HG03521 (cell line): ENCODE data around the gene CALML4.
"Not testable (repeated sequence)": the region's sequence is repeated elsewhere in the genome, so short reads cannot be mapped to it uniquely, and the experiment has no call there.

Experiments
- ATAC-seq: cut with Tn5 transposase; IDR thresholded peaks from one replicate; pipeline ENCODE4 v1.9.1; 2021; ENCODE audit warnings: mild to moderate bottlenecking, moderate library complexity; ENCODE audit not compliant: unreplicated experiment

Gene CALML4

DNA sequence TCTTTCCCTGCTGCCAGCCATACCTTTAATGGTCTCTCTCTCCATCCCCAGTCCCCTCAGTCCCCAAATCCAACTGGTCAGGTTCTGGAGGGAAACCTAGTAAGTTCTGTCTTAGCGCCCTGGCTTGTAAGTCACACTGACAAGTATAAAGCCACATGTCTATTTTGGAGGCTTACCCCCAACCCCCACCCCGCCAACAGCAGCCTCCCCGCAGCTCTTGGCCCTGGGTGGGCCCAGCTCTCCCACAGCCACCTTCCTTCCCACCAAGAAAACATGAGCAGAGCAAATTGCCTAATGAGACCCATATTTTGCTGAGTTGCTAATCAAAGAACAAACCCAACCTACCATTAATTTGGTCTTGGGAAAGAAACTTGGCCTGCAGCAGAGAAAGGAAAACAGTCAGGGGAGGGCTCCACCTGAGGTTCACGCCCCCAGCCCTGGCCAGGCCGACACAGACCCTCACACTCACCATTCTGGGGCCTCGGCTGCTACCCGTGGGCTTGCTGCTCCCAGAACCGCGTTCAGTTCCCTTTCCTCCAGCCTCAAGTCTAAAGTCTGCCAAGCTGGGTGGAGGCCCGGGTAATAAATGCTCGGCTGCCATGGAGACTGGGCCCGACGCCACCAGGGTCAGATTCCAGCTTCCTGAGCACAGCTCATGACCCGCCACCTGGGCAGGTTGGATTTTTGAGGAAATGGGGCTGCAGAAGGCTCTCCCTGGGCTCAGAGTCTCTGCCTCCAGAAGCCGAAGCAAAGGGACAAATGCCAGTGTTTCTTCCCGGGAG lies at the start of gene CALML4:
Gene CALML4 (minus strand): TSS at position 557 of the 782 bp plus-strand sequence. CDS start 85 bp downstream, at position 472.
- ATAC-seq: no peak

GRCh38 chr15:68252925-68253534 lies 47.9 kb upstream of the CALML4 start:
- no peak for ATAC-seq

DNA sequence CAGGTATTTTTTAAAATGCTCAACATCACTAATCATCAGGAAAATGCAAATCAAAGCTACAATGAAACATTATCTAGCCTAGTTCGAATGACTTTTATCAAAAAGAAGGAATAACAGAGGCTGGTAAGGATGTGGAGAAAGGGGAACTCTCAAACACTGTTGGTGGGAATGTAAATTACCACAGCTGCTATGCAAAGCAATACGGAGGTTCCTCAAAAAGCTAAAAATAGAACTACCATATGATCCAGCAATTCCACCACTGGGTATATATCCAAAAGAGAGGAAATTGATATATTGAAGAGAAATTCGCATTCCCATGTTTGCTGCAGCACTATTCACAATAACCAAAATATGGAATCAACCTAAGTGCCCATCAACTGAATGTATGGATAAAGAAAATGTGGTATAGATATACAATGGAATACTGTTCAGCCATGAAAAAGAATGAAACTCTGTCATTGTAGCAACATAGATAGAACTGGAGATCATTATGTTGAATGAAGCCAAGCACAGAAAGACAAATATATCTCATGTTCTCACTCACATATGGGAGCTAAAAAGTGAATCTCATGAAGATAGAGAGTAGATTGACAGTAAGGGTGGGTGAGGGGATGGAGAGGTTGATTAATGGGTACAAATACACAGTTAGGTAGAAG lies 44.1 kb upstream of the CALML4 start:
- ATAC-seq: no peak

DNA sequence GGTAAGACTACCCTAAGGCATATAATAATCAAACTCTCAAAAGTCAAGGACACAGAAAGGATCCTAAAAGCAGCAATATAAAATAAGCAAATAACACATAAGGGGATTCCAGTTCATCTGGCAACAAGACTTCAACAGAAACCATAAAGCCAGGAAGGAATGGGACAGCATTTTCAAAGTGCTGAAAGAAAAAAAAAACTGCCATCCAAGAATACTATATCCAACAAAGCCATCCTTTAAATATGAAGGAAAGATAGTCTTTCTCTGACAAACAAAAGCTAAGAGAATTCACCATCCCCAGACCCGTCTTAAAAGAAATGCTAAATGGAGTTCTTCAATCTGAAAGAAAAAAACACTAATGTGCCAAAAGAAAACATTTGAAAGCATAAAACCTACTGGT lies 39.1 kb upstream of the CALML4 start:
- ATAC-seq: no peak

DNA sequence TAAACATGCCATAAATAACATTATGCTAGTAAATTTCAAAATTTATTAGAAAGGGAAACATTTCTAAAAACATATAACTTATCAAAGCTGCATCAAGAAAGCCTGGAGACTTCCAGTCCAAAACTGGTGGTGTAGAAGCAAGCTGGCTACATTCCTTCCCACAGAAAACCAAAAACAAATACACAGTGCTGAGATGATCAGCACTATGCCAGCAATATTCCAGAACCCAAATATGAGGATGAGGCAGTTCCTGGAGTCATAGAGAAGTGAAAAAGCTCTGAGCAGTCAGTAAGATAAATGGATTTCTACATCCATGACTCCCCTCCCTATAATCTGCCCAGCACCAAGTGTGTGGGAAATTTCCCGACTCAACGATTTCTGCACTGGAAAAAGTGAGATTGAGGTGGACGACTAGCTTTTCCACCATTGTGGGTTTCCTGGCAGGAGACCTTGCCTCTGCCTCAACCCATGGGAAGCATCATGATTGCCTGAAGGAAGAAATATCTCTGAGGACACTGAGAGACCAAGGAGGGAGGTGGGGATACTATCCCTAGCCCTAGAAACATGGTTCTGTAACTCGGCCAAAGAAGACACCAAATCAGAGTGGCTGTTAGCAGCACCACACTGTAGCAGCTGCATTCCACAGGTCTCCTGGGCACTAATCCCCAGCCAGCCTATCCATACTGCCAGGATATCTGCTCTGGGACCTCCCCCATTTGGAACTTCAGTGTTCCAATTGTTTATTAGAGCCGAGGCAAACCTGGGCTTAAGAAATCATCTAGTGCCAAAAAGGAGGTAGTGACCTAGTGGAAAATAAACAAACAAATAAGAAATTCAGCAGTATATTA lies 36.2 kb upstream of the CALML4 start:
- no peak for ATAC-seq

GRCh38 chr15:68239025-68239424 lies 33.9 kb upstream of the CALML4 start:
- ATAC-seq: no peak

DNA sequence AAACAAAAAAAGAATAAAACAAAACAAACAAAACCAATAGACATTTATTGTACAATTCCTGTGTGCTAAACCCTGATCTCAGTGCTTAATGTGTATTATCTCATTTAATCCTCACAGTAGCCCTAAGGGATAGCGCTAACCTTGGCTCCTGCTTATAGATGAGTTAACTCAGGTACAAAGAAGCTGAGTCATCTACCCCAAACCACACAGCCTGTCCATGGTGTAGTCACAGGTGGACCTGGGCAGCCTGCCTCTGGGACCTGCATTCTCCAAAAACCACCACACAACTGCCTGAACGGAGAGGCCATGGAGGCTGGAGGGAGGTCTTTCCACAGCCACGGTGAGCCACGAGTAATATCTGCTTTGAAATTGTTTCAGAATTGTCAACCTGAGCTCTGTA lies 29.9 kb upstream of the CALML4 start:
- no peak for ATAC-seq

DNA sequence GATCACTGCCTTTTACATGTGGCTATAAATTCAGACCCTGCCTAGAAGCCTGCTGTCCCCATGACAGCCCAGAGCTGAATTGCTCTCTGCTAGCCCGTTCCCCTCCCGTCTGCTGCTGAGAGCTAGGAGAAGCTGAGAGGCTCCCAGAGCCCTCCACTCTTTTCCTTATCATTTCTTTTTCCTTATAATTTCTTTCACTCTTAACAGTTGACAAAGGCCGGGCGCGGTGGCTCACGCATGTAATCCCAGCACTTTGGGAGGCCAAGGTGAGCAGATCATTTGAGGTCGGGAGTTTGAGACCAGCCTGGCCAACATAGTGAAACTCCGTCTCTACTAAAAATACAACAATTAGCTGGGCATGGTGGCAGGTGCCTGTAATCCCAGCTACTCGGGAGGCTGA lies 29.4 kb upstream of the CALML4 start:
- ATAC-seq: not testable (repeated sequence)

DNA sequence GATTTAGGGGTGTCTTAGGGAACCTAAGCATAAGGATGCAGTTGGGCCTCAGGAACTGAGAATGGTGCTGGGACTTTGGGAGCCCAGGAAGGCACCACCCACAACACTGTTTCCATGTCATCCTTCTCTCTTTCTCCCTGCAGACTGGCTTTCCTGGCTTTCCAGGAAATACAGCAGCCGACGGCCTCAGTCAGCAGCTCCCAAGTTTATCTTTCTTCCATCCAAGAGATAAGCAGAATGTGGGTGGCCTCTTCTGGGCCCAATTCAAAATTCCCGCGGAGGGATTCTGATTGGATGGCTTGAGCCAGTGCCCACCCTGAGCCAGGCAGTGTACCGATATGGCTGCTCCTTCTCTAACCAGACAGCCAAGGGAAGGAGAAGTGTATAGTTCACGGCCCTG lies 28.9 kb upstream of the CALML4 start:
- ATAC-seq: no peak

GRCh38 chr15:68232937-68233336 lies 27.8 kb upstream of the CALML4 start:
- no peak for ATAC-seq

GRCh38 chr15:68232449-68232848 lies 27.3 kb upstream of the CALML4 start:
- no peak for ATAC-seq

DNA sequence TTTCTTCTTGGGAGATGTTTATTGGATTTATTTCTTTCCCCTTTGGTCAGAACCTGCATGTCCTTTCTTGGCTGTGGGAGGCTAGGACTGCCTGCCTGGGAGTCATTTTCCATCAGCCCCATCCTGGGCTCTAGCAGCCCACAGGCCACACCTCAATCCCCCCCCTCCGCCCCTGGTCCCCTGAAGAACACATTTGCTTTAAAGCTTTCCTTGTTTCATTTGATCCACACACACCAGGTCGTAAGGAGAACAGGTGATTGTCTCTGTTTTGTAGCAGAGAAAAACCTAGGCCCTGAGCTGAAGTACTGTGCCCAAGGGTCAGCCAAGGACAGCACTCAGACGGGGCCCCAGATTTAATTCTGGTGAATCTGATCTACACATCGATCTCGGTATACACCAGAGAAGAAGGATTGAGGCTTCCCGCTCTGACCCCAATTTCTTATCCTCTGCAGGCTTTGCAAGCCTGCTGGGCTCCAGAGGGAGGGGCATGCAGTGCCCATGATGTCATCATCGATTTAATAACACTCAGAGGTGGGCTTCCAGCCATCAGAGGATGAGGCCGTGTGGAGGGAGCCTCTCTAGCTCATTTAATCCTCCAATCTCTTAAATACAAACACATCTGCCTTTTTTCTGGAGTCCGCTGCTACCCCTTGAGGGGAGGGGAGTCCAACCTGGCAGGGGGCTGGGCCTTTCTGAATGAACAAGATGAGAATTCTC lies 26.1 kb upstream of the CALML4 start:
- no peak for ATAC-seq

DNA sequence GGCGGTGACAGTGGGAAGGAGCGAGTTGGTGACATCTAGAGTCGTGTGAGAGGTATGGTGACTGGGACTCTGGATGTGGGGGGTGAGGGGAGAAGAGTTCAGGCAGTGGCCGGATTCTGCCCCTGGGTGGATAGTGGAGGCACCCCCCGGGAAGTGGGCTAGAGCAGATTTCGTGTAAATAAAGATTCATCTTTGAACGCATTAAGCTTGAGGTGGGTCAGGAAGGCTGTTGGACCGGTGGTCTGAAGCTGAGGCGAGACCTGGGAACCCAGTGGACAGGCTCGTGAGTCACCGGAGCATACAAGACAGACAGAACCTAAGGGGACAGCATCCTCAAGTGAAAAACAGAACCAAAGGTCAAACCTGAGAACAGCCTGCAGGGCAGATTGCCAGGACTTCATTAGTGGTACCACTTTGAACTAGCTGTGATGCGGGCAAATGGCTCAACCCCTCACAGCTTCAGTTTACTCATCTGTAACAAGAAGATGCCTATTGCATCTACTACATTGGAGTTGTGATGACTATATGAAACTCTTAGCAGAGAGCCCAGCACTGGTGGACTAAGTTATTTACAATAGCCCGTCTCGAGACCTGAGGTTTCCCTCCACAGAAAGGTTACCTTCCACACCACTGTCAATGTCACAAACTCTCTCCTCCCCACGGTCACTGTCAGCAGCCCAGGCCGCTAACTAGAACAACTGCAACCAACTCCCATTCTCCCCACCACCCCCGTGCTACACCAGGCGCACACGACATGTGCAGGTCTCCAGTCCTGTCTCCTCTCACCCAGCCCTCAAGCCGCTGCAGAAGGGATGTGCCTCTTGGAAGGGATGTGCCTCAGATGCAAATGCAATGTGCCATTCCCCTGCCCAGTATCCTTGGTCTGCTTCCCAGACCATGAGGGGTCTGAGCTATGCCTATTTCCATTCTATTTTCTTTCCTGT lies 25.3 kb upstream of the CALML4 start:
- ATAC-seq: no peak

GRCh38 chr15:68229386-68230156 lies 24.4 kb upstream of the CALML4 start, which contains the start of gene CLN6:
Gene CLN6 (minus strand): TSS chr15:68229728. CDS start chr15:68229584, 144 bp downstream.
- peak; percentile 70 for ATAC-seq

GRCh38 chr15:68228971-68229385 lies 23.8 kb upstream of the CALML4 start:
- peak; percentile 2 for ATAC-seq

- no peak for ATAC-seq
Observed at GRCh38 chr15:68228143-68228970, 23.2 kb upstream of the CALML4 start.

DNA sequence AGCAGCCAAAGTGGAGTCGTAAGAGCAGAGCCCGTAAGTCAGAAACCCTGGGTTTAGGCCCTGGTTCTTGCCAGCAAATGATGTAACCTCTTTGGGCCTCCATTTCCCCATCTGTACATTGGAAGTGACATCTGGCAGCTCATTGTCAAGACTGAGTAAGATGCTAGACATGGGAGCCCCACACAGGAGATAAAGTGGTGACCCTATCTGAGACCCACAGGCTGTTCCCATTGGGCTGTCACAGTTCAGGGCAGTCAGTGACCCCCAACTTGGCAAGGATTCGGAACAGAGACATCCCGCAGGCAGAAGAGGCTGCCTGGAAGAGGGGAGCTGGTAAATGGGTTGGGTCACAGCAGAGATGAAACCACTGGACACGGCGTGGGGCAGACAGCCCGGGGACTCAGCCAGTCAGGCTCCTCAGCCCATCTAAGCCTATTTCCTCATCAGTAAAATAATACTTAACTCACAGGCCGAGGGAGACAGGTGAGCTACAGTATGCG lies 22.6 kb upstream of the CALML4 start:
- ATAC-seq: no peak
